C1 segment of cervical spinal cord (tissue), 14 donors: ENCODE measurements around the gene FYCO1.

Experiments used
- DNase-seq, 14 donors: peaks; one replicate each; lab custom pipeline; 2025; lab: John Stamatoyannopoulos, UW

The FYCO1 gene

GRCh38 chr3:45943207-45943846 is 52.3 kb downstream of the FYCO1 start, which contains the start of gene CXCR6:
CXCR6 (plus strand) TSS chr3:45943464; CDS start chr3:45946482, 3,018 bp downstream.
- no peak for DNase-seq

DNA sequence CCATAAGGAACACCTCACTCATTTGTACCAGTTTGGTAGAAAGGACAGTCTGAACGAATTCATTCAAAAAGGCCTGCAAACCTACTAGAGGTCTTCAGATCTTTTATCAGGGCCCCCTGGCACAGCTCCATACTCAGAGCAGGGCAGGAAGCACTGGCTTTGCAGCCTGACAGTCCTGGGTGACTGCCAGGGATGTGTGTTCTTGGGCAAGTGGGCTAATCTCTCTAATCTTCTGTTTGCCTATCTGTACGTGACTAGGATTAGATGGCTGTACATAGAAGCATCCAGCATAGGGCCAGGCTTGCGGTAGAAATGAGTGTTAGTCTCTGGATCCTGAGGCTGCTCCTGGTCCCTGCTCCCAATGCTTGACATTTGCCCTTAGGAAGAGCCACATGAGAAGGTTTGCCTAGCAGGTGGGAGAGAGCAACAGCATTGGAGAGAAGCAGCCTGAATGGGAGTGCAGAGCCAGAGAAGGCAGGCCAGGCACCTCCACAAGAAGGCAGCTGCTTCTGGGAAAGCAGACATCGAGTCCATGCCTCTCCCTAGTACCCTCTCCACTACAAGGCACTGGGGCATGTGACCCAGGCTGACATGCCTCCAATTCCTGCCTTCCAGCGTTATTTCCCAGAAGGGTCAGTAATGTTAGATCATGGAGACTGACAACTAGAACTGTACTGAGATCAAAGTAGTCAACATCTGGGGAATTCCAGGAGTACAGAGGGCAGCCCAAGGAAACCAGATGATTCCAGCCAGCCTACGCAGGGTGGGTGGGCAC is 53.4 kb downstream of the FYCO1 start:
- DNase-seq, result no peak

DNA sequence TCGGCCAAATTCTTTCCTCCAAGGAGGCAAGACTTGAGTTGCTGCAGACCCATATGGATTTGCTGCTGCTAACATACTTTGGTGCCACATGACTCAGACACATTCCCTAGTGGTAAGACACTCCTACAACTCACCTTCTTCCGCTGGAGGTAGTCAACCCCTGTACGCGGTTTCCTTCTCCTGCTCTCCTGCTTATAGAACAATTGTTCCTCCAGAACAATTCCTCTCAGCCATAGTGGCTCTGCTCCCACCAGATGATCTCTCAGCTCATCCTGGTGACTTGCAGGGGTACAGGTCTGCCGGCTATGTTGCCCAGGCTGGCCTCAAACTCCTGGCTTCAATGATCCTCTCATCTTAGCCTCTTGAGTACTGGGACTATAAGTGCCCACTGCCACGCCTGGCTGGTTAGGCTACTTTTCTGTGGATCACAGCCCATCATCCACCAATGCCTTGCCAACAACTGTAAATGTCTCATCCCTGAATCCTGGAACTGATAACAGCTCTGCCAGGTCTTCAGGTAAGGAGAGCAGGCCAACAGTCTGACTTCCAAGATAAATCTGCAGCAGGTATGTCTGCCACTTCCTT is 54.8 kb downstream of the FYCO1 start:
- DNase-seq, result no peak

DNA sequence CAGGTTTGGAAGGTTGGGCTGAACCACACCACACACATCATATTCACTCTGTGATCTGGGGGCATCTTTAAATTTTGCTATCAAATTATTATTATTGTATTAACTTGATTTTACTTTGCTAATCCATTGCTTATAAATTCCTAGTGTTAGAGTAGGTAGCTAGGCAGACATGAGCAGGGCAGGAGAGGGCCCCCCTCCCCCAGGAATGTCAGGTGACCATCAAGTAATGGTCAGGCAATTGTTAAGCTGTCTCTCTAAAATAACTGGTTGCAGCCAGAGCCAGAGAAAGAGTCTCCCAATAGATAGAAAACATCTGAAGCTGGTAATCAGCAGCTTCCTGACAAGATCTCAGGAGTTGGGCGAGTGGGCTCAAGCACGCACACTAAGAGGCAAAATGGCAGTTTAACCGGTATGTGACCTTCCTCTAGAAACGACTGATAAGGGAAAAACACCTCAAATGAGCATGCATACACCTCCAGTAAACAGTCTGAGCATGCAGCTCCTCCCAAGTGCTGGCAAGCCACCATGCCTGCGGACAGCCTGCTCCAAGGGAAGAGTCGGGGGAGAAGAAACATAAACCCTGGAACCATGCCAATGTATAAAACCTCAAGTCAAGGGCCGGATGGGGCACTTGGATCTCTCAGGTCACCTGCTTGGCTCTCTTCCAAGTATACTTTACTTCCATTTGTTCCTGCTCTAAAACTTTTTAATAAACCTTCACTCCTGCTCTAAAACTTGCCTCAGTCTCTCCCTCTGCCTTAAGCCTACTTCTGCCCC is 55.4 kb downstream of the FYCO1 start:
- DNase-seq, result peak in 1 of 14 donors; percentile 4

- DNase-seq, result peak in 3 of 14 donors; percentile 19 to 46 (median 32)
Observed at GRCh38 chr3:45939341-45939771, 56.3 kb downstream of the FYCO1 start.

DNA sequence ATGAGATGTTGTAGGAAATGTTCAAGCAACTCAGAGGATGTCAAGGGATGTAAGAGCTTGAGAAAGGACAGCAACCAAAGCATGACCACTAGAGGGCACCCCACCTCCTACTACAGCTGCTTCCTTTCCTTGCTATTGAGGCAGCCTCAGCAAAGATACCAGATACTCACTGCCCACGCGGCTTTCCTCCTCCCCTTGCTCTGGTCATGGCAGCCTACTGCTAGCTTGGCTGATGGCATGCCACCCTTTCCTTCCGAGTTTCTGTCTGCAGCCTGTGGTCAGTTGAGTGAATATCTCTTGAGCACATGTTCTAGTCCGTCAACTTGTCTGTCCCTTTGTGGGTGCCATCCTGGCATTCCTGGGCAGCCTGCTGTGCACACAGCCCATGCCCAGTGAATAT is 56.8 kb downstream of the FYCO1 start:
- peak in 13 of 14 donors; percentile 25 to 82 (median 68) for DNase-seq

- no peak for DNase-seq
Observed at GRCh38 chr3:45938043-45938435, 57.6 kb downstream of the FYCO1 start.

DNA sequence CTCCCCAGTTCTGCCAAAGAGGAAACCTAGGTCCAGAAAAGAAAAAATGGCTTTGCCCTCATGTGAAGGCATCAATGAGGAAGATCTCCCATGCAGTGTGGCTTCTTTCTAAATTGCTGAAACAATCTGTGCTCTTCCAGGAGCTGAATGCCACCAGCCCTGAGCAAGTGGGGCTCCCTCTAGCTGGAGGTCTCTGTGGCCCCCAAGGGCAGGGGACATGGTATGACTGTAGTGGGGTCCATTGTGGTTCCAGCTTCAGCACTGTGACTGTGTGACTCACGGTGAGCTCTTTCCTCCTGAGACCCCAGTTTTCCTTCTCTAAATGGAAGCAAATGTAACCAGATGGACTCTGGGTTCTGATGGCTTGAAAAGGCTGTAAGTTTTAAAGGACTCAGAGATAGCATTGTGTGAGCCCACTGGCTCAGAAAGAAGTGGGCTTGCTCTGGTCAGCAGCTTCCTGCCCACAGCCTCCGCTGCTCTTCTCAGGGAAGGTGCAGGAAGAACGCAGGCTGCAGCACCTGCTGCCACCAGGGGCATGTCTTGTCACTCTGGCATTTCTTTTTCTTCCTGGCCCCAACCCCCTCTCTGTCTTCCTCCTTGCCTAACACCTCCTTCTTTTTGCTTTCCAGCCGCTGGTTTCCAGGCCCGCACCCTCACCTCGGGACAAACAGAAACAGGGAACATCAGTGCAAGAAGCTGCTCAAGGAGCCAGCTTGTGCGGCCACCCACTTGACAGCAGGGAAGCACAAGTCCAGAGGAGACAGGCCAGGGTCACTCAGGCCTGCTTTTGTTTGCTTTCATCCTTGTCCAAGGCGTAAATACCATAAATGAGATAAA is 58.2 kb downstream of the FYCO1 start:
- DNase-seq, result no peak

DNA sequence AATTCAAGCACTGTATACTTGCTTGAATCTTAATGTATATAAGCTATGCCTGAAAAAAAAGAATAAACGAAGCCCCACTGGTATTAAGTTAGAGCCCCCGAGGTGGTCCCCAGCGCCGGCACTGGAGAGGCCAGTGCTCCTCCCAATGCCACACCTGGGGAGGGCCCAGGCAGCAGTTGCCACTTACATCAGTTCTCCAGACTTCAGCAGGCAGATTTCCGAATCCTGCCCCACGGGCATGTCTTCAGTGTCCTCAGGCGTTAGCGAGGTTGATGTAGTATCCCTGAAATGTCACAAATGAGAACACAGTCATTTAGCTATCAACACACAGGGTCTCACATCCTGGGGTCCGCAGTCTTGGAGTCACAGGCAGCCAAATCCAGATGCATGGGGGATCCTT is 59.4 kb downstream of the FYCO1 start:
- no peak for DNase-seq

DNA sequence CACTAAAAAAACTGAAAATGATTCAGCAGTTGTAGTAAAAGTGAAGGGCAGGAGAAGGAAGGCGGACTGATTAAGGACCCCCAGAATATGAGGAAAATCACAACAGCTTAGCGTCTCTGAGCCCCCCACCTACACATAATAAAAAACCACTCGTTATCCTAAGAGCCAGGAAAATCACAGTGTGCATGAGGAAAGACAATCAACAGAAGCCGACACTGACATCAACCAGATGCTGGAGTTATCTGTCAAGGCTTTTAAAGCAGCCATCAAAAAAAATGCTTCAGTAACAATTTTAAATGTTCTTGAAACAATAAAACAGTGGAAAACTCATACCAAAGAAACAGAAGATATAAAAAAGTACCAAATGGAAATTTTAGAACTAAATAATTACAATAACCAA is 62.0 kb downstream of the FYCO1 start:
- DNase-seq, result no peak

DNA sequence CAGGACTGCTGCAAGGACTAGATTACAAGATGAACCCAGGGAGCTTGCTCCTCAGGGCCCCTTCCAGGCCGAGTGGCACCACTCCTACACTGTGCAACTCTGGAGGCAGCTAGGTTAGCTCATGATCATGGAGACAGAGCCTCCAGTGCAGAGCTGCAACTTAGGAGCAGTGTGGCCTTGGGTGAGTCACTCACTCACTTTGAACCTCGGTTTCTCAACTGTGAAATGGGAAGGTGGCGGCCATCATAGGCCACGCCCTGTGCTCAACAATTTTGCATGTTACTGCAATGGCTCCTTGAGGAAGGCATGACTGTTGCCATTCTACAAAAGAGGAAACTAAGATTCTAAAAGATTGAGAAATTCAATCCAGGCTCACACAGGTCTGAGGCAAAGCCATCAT is 63.5 kb downstream of the FYCO1 start:
- DNase-seq, result no peak

DNA sequence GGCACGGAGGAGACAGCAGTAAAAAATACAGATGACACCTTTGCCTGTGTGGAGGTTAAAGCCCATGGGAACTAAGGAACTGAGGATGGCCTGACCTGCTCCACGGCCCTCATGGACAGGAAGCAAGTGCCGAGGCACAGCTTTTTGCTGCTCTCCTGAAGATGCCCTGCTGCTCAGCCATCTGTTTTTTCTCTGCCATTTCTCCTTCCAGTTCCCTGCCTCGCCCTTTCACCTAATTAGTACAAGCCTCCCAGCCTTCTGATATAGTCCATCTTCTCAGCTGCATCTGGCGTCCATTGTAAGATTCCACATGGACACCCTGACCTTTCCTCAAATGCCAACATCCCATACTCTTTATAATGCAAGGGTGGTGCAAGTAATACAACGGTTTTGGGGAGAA is 64.1 kb downstream of the FYCO1 start:
- DNase-seq, result peak in 1 of 14 donors; percentile 82

- peak in 1 of 14 donors; percentile 8 for DNase-seq
Observed at GRCh38 chr3:45929042-45929679, 66.5 kb downstream of the FYCO1 start.

DNA sequence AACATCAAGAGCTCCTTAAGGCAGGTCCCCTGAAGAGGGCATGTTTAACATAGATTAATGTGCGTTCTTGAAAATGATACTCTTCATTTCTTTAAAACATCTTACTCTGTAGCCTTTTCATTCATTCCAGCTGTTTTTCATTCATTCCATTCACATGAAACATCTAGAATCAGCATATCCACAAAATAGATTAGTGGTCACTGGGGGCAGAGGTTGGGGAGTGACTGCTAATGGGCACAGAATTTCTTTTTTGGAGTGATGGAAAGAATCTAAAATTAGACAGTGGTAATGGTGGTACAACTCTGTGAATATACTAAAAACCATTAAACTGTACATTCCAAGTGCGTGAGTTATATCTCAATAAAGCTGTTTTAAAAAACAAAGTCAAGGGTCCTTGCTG is 67.7 kb downstream of the FYCO1 start:
- no peak for DNase-seq

- DNase-seq, result no peak
Observed at GRCh38 chr3:45923755-45924154, 71.9 kb downstream of the FYCO1 start.

DNA sequence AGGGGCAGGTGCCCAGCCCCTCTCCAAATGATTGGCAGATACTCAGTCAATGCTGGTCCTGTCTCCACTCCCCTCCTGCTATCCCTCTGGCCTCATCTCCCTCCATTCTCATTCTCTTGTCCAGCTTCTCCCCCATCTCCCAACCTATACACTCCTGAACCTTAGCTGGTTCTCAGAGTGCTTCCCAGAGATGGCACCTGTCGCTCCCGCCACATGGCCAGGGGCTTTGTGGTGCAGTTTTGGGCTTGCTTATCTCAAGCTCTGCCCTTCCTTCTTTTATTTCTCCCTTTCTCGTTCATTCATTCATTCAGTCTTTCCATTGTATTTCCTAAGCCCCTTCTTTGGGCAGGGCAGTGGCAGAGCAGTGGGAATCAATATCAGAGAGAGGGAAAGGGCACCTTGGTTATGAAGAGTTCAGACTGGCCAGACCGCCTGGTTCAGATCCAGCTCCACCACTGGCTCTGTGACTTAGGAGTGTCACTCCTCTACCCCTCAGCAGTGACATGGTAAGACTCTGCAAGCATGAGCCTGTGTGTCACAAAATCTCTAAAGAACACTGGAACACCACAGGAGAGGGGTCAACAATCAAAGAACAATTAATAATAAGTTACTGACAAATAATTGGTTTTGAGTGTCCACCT is 72.6 kb downstream of the FYCO1 start:
- DNase-seq, result no peak

GRCh38 chr3:45922039-45922326 is 73.6 kb downstream of the FYCO1 start:
- DNase-seq, result no peak

DNA sequence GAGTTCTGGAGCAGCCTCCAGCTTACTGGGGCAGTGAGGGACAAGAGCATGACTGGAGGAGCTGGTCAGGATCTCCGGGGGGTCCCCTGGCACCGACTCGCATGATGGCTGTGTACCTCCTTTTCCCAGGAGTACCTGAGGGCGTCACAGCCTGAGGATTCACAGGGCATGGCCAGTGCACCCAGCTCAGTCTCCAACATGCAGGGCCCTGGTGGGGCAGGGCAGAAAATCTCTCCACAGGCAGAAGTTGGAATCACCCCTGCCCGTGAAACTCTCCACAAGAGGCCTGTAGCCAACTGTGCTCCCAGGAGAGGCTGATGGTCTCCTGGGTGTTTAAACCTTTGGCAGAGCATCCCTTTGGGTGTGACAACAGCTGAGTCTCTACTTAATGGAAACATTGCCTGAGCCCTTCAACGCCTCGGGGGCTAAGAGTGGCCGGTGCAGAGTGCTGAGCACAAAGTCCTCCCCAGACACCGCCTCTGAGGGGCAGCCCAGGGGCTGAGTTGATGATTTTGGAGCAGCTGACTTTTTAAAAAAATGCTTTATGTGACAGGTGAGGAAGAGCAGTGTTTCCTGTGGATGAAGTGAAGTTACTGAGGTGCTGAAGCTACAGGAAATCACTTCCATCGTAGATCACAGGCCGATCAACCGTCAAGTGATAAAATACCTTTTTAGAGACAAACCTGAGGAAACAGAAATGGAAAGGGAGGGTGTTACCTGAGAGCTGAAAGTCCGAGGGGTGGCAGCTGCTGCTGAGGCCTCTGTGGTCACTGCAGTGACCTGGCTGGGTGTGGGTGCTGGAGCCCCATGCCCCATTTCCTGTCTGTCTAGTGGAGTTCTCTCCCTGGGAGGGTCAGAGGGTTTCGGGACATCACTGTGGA is 74.2 kb downstream of the FYCO1 start:
- DNase-seq, result no peak
